HepG2 (cell line): ENCODE measurements around the gene GSK3B. TPM values are rescaled to one million over a fixed set of nuclear protein-coding genes. Genes with fewer than 3 reads are reported as not detected.

Experiments
- CENPT ChIP-seq: sonication (generic); formaldehyde crosslinking; IDR thresholded peaks from 2 replicates; pipeline ENCODE4 v1.8.0; 2022; ENCODE audit warnings: low read depth, mild to moderate bottlenecking, moderate library complexity, missing genetic modification reagents
- DR1 ChIP-seq: sonication (generic); formaldehyde crosslinking; IDR thresholded peaks from 2 replicates; pipeline ENCODE4 v1.8.0; 2021; ENCODE audit warnings: mild to moderate bottlenecking, missing genetic modification reagents, inconsistent platforms
- ERF ChIP-seq: IDR thresholded peaks from 2 replicates; pipeline ENCODE4 v1.6.1; 2018; ENCODE audit warnings: missing biosample characterization, missing genetic modification reagents
- HNF4G ChIP-seq, 2 experiments: sonication (generic) in 1 of 2; formaldehyde crosslinking in 1 of 2; IDR thresholded peaks; 2 replicates each; pipeline versions ENCODE4 v1.4.0 to v1.6.1; 2011 to 2020; ENCODE audit warnings: borderline replicate concordance in 2 of 2, low read depth in 2 of 2, mild to moderate bottlenecking in 2 of 2, low read length in 1 of 2, missing genetic modification reagents in 1 of 2, moderate library complexity in 1 of 2
- ISX ChIP-seq: sonication (generic); formaldehyde crosslinking; conservative IDR thresholded peaks from 2 replicates; pipeline ENCODE4 v1.5.0; 2020; ENCODE audit warnings: missing genetic modification reagents
- LCORL ChIP-seq, 2 experiments: fragments of 450-650 bp in 1 of 2; sonication (generic) in 1 of 2; formaldehyde crosslinking in 1 of 2; IDR thresholded peaks; 2 replicates each; pipeline versions ENCODE4 v1.5.0 to v1.6.1; 2017 to 2020; ENCODE audit warnings: antibody characterized with exemption in 1 of 2, missing genetic modification reagents in 1 of 2
- MAF1 ChIP-seq: sonication (generic); formaldehyde crosslinking; IDR thresholded peaks from 2 replicates; pipeline ENCODE4 v1.5.0; 2020; ENCODE audit warnings: missing genetic modification reagents, borderline replicate concordance
- MIXL1 ChIP-seq: IDR thresholded peaks from 2 replicates; pipeline ENCODE4 v1.6.1; 2016
- MXI1 ChIP-seq: IDR thresholded peaks from 3 replicates; pipeline ENCODE4 v1.6.1; 2012; ENCODE audit warnings: low read depth, low read length, inconsistent platforms, borderline replicate concordance
- MYC ChIP-seq: sonication (generic); formaldehyde crosslinking; IDR thresholded peaks from 2 replicates; pipeline ENCODE4 v1.9.0; 2021; ENCODE audit warnings: missing genetic modification reagents, borderline replicate concordance
- NFKBIZ ChIP-seq: IDR thresholded peaks from 2 replicates; pipeline ENCODE4 v1.6.1; 2018; ENCODE audit warnings: missing genetic modification reagents, missing compliant biosample characterization
- NR1H2 ChIP-seq: sonication (generic); formaldehyde crosslinking; IDR thresholded peaks from 2 replicates; pipeline ENCODE4 v1.8.1; 2022; ENCODE audit warnings: low read depth, missing genetic modification reagents, borderline replicate concordance
- NR2F1 ChIP-seq, 2 experiments: fragments of 450-650 bp in 1 of 2; formaldehyde crosslinking in 1 of 2; IDR thresholded peaks; 2 replicates each; pipeline versions ENCODE4 v1.5.0 to v1.6.1; 2016 to 2020; ENCODE audit warnings: mild to moderate bottlenecking in 1 of 2, missing compliant biosample characterization in 1 of 2, missing genetic modification reagents in 1 of 2, moderate library complexity in 1 of 2
- SUZ12 ChIP-seq: fragments of 150-350 bp; IDR thresholded peaks from 2 replicates; pipeline ENCODE4 v1.6.1; 2014; ENCODE audit warnings: low read depth, low read length
- TIGD3 ChIP-seq: sonication (generic); formaldehyde crosslinking; IDR thresholded peaks from 2 replicates; pipeline ENCODE4 v1.5.1; 2020; ENCODE audit warnings: mild to moderate bottlenecking, missing genetic modification reagents, borderline replicate concordance
- TP53 ChIP-seq: sonication (generic); formaldehyde crosslinking; conservative IDR thresholded peaks from 2 replicates; pipeline ENCODE4 v1.4.0; 2020; ENCODE audit warnings: missing genetic modification reagents
- U2AF1 ChIP-seq: fragments of 200-400 bp; formaldehyde crosslinking; optimal IDR thresholded peaks from 2 replicates; pipeline ENCODE3; 2017; ENCODE audit warnings: mild to moderate bottlenecking, low read depth, low read length
- XRCC5 ChIP-seq: fragments of 200-400 bp; formaldehyde crosslinking; optimal IDR thresholded peaks from 2 replicates; pipeline ENCODE3; 2017; ENCODE audit warnings: mild to moderate bottlenecking, low read length
- ZMYM4 ChIP-seq: sonication (generic); formaldehyde crosslinking; IDR thresholded peaks from 2 replicates; pipeline ENCODE4 v1.8.1; 2023; ENCODE audit warnings: mild to moderate bottlenecking, missing genetic modification reagents
- ZNF382 ChIP-seq: sonication (generic); formaldehyde crosslinking; IDR thresholded peaks from 2 replicates; pipeline ENCODE4 v1.5.0; 2020; ENCODE audit warnings: missing genetic modification reagents, mild to moderate bottlenecking, borderline replicate concordance
- ZNF484 ChIP-seq: sonication (generic); formaldehyde crosslinking; IDR thresholded peaks from 2 replicates; pipeline ENCODE4 v1.5.1; 2020; ENCODE audit warnings: mild to moderate bottlenecking, low read depth, missing genetic modification reagents, borderline replicate concordance
- ZNF616 ChIP-seq: sonication (generic); formaldehyde crosslinking; IDR thresholded peaks from 2 replicates; pipeline ENCODE4 v1.5.0; 2020; ENCODE audit warnings: low read depth, mild to moderate bottlenecking, missing genetic modification reagents
- ZNF761 ChIP-seq: sonication (generic); formaldehyde crosslinking; conservative IDR thresholded peaks from 2 replicates; pipeline ENCODE4 v1.4.0; 2020; ENCODE audit warnings: mild to moderate bottlenecking, missing genetic modification reagents
- ZNF770 ChIP-seq: sonication (generic); formaldehyde crosslinking; IDR thresholded peaks from 2 replicates; pipeline ENCODE4 v1.5.0; 2020; ENCODE audit warnings: mild to moderate bottlenecking, missing genetic modification reagents
- ZNF775 ChIP-seq: sonication (generic); formaldehyde crosslinking; IDR thresholded peaks from 2 replicates; pipeline ENCODE4 v1.4.0; 2020; ENCODE audit warnings: missing genetic modification reagents, mild to moderate bottlenecking, moderate library complexity, borderline replicate concordance
- ZNF792 ChIP-seq: IDR thresholded peaks from 2 replicates; pipeline ENCODE4 v1.6.1; 2016
- ZSCAN29 ChIP-seq: sonication (generic); formaldehyde crosslinking; conservative IDR thresholded peaks from 2 replicates; pipeline ENCODE4 v1.4.0; 2020; ENCODE audit warnings: mild to moderate bottlenecking, missing genetic modification reagents
- ZSCAN30 ChIP-seq: sonication (generic); formaldehyde crosslinking; IDR thresholded peaks from 2 replicates; pipeline ENCODE4 v1.5.0; 2020; ENCODE audit warnings: mild to moderate bottlenecking, missing genetic modification reagents
- polyA plus RNA-seq, 8 experiments: library from polyadenylated mRNA; depleted of rRNA in 3 of 8; stranded (reverse) in 7 of 8; unstranded in 1 of 8; fragments of >200 nt; fragmentation: Illumina TruSeq in 4 of 8; extraction: Trizol in 4 of 8; gene quantifications; 2 replicates each; pipeline versions ENCODE4 v1.2.1 to v1.2.3, GENCODE V29; 2011 to 2016; ENCODE audit warnings: low read depth in 4 of 8, missing spikeins in 1 of 8, mixed read lengths in 1 of 8; ENCODE audit not compliant: insufficient read depth in 1 of 8
- total RNA-seq, 5 experiments: library from RNA; depleted of rRNA; stranded (reverse); fragments of >200 nt; fragmentation: Illumina TruSeq; extraction: Trizol; gene quantifications; 2 replicates each; pipeline ENCODE4 v1.2.3, GENCODE V29; 2016; ENCODE audit warnings: low read depth in 1 of 5

Gene GSK3B
- total and polyA plus RNA-seq, 2 of the 13 experiments (the other 11 are each of a cell fraction or from before 2014, with no cell fraction given) = 22.3 to 30.1 TPM

- no peak for TF ChIP-seq ZNF616 (CRISPR knock-in tag)
- TF ChIP-seq DR1 (CRISPR knock-in tag) = 0 out of 2 replicates have a peak, but pooled peaks have one; percentile 42
- no peak for TF ChIP-seq CENPT
- TF ChIP-seq ZNF775 (CRISPR knock-in tag) = no peak
- TF ChIP-seq LCORL (IDR thresholded peaks at IDR 0.05) = no peak
- peak; percentile 80 for TF ChIP-seq LCORL (CRISPR knock-in tag; IDR thresholded peaks at IDR 0.05)
- TF ChIP-seq ZNF792 (CRISPR knock-in tag) = 0 out of 2 replicates have a peak, but pooled peaks have one; percentile 53
- no peak for TF ChIP-seq ISX (CRISPR knock-in tag)
- TF ChIP-seq ZNF770 (CRISPR knock-in tag) = 0 out of 2 replicates have a peak, but pooled peaks have one; percentile 24
- TF ChIP-seq ZSCAN30 (CRISPR knock-in tag) = no peak; the same call in 1 of the 2 replicates
- TF ChIP-seq XRCC5 = peak; percentile 69
- peak; percentile 61 for TF ChIP-seq MIXL1 (CRISPR knock-in tag)
- peak; percentile 58; the same call in 1 of the 2 replicates for TF ChIP-seq MYC (CRISPR knock-in tag)
- peak; percentile 97 for TF ChIP-seq HNF4G (IDR thresholded peaks at IDR 0.05; ENCODE audit: borderline replicate concordance, low read depth, low read length)
- TF ChIP-seq HNF4G (CRISPR knock-in tag; IDR thresholded peaks at IDR 0.05; ENCODE audit: borderline replicate concordance, low read depth) = peak; percentile 88
- no peak for TF ChIP-seq ZNF484 (CRISPR knock-in tag)
- peak; percentile 87 for TF ChIP-seq ZMYM4
- TF ChIP-seq TIGD3 (CRISPR knock-in tag) = no peak
- TF ChIP-seq SUZ12 = no peak
- TF ChIP-seq ZSCAN29 = no peak
- TF ChIP-seq MAF1 (CRISPR knock-in tag) = 0 out of 2 replicates have a peak, but pooled peaks have one; percentile 70
- TF ChIP-seq NR2F1 (CRISPR knock-in tag; IDR thresholded peaks at IDR 0.05) = peak; percentile 67 to 79; a peak in 3 of 4 replicates
- TF ChIP-seq TP53 (CRISPR knock-in tag) = no peak
- TF ChIP-seq ERF = no peak; the same call in 1 of the 2 replicates
- peak; percentile 19; the same call in 1 of the 3 replicates for TF ChIP-seq MXI1
- no peak for TF ChIP-seq NFKBIZ
- TF ChIP-seq ZNF761 = no peak
- TF ChIP-seq NR1H2 = no peak
- no peak for TF ChIP-seq ZNF382 (CRISPR knock-in tag)
- TF ChIP-seq U2AF1 = no peak
Observed at GRCh38 chr3:119794971-119795612, 299.2 kb downstream of the GSK3B start (continued).
